SK-N-MC (cell line): ENCODE data around the gene CREB5.

ENCODE experiments used
- EZH2 ChIP-seq: fragments of 200-600 bp; sonication (generic); IDR thresholded peaks from one replicate; pipeline ENCODE4 v1.6.1; 2017; ENCODE audit warnings: antibody characterized with exemption
- FOXP2 ChIP-seq: optimal IDR thresholded peaks from 2 replicates; pipeline ENCODE3; 2011; ENCODE audit warnings: mild to moderate bottlenecking, moderate library complexity; ENCODE audit not compliant: insufficient read depth; ENCODE audit errors: extremely low read length, control extremely low read depth
- POLR2AphosphoS5 ChIP-seq: IDR thresholded peaks from 2 replicates; pipeline ENCODE4 v1.6.1; 2012; ENCODE audit warnings: mild to moderate bottlenecking, low read depth, low read length, borderline replicate concordance

GRCh38 chr7:28613262-28613661 is 200.9 kb downstream of the CREB5 start:
- TF ChIP-seq POLR2AphosphoS5 (no peak), EZH2 (no peak), FOXP2 (no peak)
